Measurements from ENCODE around the gene CELA2A. TPM values are rescaled to one million over a fixed set of nuclear protein-coding genes. Genes with fewer than 3 reads are reported as not detected.

CELA2A gene
- total RNA-seq, 2 experiments from 2014 or later, result not detected

DNA sequence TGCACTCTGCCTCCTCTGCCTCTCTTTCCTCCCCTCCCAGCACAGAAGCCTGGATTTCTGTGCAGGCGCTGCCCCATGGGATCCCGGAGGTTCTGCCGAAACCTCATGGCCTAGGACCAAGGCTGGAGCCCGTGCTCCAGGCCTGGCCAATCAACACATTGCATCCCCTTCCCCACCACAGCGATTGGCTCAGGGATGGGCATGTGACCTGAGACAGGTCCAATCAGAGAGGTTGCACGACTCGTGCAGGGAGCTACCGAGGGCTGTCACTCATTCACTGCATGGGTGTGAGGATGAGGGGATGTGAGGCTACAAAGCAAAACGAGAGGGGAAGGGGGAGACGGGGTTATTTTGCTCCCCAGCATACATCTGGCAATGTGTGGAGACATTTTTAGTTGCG, 16.1 kb downstream of the CELA2A start:
- intact Hi-C loops (cut with micrococcal nuclease; ENCODE audit: unreplicated experiment), result no loop called here
- Histone ChIP-seq H3K9me3 (ENCODE audit: low read length) (no peaks in the 10 kb centered on the region), H2AFZ (ENCODE audit: low read length) (no peak overlapping the region), H3K4me3 (ENCODE audit: low read depth, low read length, poor library complexity, severe bottlenecking) (no peak overlapping the region), H3K79me2 (ENCODE audit: insufficient read depth, low read depth, low read length) (no peaks in the 10 kb centered on the region), H3K9me2 (ENCODE audit: insufficient read depth, low read length) (no peaks in the 10 kb centered on the region), H4K20me1 (ENCODE audit: insufficient read depth, low read length) (no peaks in the 10 kb centered on the region), H3K36me3 (ENCODE audit: insufficient read depth, low read length) (no peaks in the 10 kb centered on the region), H3K4me2 (ENCODE audit: low read length) (no peak overlapping the region), H3K4me1 (ENCODE audit: insufficient read depth, low read length, poor library complexity, severe bottlenecking) (no peaks in the 10 kb centered on the region), H3K27ac (ENCODE audit: low read depth, low read length, poor library complexity, severe bottlenecking) (no peak overlapping the region)
- ChIA-PET CTCF (ENCODE audit: unreplicated experiment) (no interaction called here), POLR2A (no interaction called here)
- TF ChIP-seq, protein P1, sequence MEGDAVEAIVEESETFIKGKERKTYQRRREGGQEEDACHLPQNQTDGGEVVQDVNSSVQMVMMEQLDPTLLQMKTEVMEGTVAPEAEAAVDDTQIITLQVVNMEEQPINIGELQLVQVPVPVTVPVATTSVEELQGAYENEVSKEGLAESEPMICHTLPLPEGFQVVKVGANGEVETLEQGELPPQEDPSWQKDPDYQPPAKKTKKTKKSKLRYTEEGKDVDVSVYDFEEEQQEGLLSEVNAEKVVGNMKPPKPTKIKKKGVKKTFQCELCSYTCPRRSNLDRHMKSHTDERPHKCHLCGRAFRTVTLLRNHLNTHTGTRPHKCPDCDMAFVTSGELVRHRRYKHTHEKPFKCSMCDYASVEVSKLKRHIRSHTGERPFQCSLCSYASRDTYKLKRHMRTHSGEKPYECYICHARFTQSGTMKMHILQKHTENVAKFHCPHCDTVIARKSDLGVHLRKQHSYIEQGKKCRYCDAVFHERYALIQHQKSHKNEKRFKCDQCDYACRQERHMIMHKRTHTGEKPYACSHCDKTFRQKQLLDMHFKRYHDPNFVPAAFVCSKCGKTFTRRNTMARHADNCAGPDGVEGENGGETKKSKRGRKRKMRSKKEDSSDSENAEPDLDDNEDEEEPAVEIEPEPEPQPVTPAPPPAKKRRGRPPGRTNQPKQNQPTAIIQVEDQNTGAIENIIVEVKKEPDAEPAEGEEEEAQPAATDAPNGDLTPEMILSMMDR (conservative IDR thresholded peaks at IDR 0.05; ENCODE audit: low read length), result no peak
- TF ChIP-seq EZH2phosphoT487 (IDR thresholded peaks at IDR 0.05; ENCODE audit: borderline replicate concordance, low read depth, low read length), result no peak
- no TSS peak for BruUV-seq (replicated peaks)
- no peak for DNase-seq (ENCODE audit: low spot score)

DNA sequence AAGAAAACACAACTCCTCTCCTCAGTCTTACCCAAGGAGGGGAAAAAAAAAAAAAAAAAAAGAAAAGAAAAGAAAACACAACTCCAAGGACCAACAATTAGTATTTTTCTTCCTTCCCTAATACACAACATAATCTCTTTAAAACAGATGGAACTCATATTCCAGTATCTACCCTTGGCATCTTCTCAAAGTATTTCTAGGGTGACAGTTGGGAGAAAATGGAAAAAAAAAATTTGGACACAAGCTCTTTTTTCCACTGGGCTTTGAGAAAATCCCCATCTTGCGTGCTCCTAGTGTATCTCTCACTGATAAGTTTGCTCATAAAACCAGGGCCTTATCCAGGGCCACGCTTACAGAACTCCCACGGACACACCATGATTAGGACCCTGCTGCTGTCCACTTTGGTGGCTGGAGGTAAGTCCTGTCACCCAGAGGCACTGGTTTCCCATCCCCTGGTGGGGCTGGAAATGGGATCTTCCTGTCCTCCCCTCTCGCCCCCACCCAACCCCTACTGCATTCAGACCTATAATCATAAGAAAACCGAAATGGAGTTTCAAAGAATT, 19.3 kb downstream of the CELA2A start, which contains the start of gene CELA2B:
Gene CELA2B (plus strand): TSS at position 353 of the 563 bp plus-strand sequence. CDS start 22 bp downstream, at position 375.
- Histone ChIP-seq H3K4me2 (ENCODE audit: low read length) (no peak within 1 kb of the TSS), H3K9me3 (ENCODE audit: low read length) (no peaks in the 10 kb centered on the region), H3K4me3 (ENCODE audit: low read depth, low read length, poor library complexity, severe bottlenecking) (no peak within 1 kb of the TSS), H3K4me1 (ENCODE audit: insufficient read depth, low read length, poor library complexity, severe bottlenecking) (no peaks in the 10 kb centered on the region), H3K27ac (ENCODE audit: low read depth, low read length, poor library complexity, severe bottlenecking) (no peak within 1 kb of the TSS), H3K79me2 (ENCODE audit: insufficient read depth, low read depth, low read length) (no peaks in the 10 kb centered on the region), H3K9me2 (ENCODE audit: insufficient read depth, low read length) (no peaks in the 10 kb centered on the region), H2AFZ (ENCODE audit: low read length) (no peak within 1 kb of the TSS), H4K20me1 (ENCODE audit: insufficient read depth, low read length) (no peaks in the 10 kb centered on the region), H3K36me3 (ENCODE audit: insufficient read depth, low read length) (no peaks in the 10 kb centered on the region)
- BruUV-seq (replicated peaks), result no TSS peak
- no peak for TF ChIP-seq EZH2phosphoT487 (IDR thresholded peaks at IDR 0.05; ENCODE audit: borderline replicate concordance, low read depth, low read length)
- TF ChIP-seq, protein P1 (conservative IDR thresholded peaks at IDR 0.05; ENCODE audit: low read length), result no peak
- ChIA-PET POLR2A (no interaction called here), CTCF (ENCODE audit: unreplicated experiment) (no interaction called here)
- DNase-seq (ENCODE audit: low spot score), result no peak
- intact Hi-C loops (cut with micrococcal nuclease; ENCODE audit: unreplicated experiment), result no loop called here

DNA sequence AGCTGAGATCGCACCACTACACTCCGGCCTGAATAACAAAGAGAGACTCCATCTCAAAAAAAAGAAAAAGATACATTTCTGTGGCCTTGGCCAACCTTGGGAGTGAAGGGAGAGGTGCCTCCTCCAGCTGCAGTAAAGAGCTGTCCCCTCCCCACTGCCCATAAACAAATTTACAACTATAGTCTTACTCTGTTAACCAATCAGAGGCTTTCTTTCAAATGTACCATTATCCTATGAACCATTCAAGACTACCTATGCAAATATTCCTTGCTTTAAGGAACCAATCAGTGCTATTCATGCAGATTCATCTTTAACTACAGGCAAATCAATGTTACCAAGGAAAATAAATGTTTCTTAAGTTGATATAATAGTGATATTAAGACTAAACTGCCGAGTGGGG, 20.4 kb downstream of the CELA2A start:
- ChIA-PET POLR2A (no interaction called here), CTCF (ENCODE audit: unreplicated experiment) (no interaction called here)
- no peaks in the 10 kb centered on the region for H3K36me3 ChIP-seq (ENCODE audit: insufficient read depth, low read length)
- H4K20me1 ChIP-seq (ENCODE audit: insufficient read depth, low read length), result no peaks in the 10 kb centered on the region
- H3K4me2 ChIP-seq (ENCODE audit: low read length), result no peak overlapping the region
- no peaks in the 10 kb centered on the region for H3K79me2 ChIP-seq (ENCODE audit: insufficient read depth, low read depth, low read length)
- no TSS peak for BruUV-seq (replicated peaks)
- H3K4me3 ChIP-seq (ENCODE audit: low read depth, low read length, poor library complexity, severe bottlenecking), result no peak overlapping the region
- no peaks in the 10 kb centered on the region for H3K4me1 ChIP-seq (ENCODE audit: insufficient read depth, low read length, poor library complexity, severe bottlenecking)
- H3K9me3 ChIP-seq (ENCODE audit: low read length), result no peaks in the 10 kb centered on the region
- no peaks in the 10 kb centered on the region for H3K9me2 ChIP-seq (ENCODE audit: insufficient read depth, low read length)
- H3K27ac ChIP-seq (ENCODE audit: low read depth, low read length, poor library complexity, severe bottlenecking), result no peak overlapping the region
- no peak for DNase-seq (ENCODE audit: low spot score)
- H2AFZ ChIP-seq (ENCODE audit: low read length), result no peak overlapping the region
- intact Hi-C loops (cut with micrococcal nuclease; ENCODE audit: unreplicated experiment), result no loop called here
- TF ChIP-seq, protein P1 (conservative IDR thresholded peaks at IDR 0.05; ENCODE audit: low read length), result no peak
- no peak for TF ChIP-seq EZH2phosphoT487 (IDR thresholded peaks at IDR 0.05; ENCODE audit: borderline replicate concordance, low read depth, low read length)
